ENCODE measurements around the gene SLC29A3. TPM values are rescaled to one million over a fixed set of nuclear protein-coding genes. Genes with fewer than 3 reads are reported as not detected.

SLC29A3 gene
- polyA plus RNA-seq, 1 donor (not counting 4 experiments of a cell fraction or from before 2014, with no cell fraction given) = 0.52 TPM

GRCh38 chr10:71409516-71410104 lies 90.6 kb downstream of the SLC29A3 start:
- Histone ChIP-seq H4K20me1 (ENCODE audit: control insufficient read depth, extremely low read depth, insufficient read depth, low read length) (no peaks in the 10 kb centered on the region), H3K4me3 (ENCODE audit: control insufficient read depth in 2 of 3, extremely low read depth in 1 of 3, insufficient read depth in 2 of 3, low read depth in 1 of 3, low read length in 3 of 3) (no peak overlapping the region), H3K9ac (ENCODE audit: control insufficient read depth, extremely low read depth, insufficient read depth, low read length) (no peak overlapping the region), H3K27ac (ENCODE audit: control insufficient read depth, insufficient read depth, low read length) (no peak overlapping the region), H3K36me3 (ENCODE audit: control insufficient read depth in 2 of 2, extremely low read depth in 1 of 2, insufficient read depth in 2 of 2, low read length in 2 of 2) (no peaks in the 10 kb centered on the region), H3K4me2 (ENCODE audit: control insufficient read depth, extremely low read depth, insufficient read depth, low read depth, low read length) (no peak overlapping the region), H3K9me1 (ENCODE audit: control insufficient read depth, extremely low read depth, insufficient read depth, low read length) (no peaks in the 10 kb centered on the region), H3K9me3 (ENCODE audit: control insufficient read depth, low read depth, low read length) (no peaks in the 10 kb centered on the region), H2AFZ (ENCODE audit: control insufficient read depth, low read length) (no peak overlapping the region), H3K27me3 (ENCODE audit: control insufficient read depth, extremely low read depth, insufficient read depth, low read length) (no peaks in the 10 kb centered on the region), H3K79me2 (ENCODE audit: control insufficient read depth, insufficient read depth, low read length) (no peaks in the 10 kb centered on the region), H3K4me1 (ENCODE audit: control insufficient read depth, extremely low read depth, insufficient read depth, low read length) (no peaks in the 10 kb centered on the region)
- DNase-seq (ENCODE audit: low read depth, low spot score) = no peak
- TF ChIP-seq CTCF (optimal IDR thresholded peaks at IDR 0.05 in 1 of 3, IDR thresholded peaks at IDR 0.05 in 1 of 3, conservative IDR thresholded peaks at IDR 0.05 in 1 of 3; ENCODE audit: extremely low read depth in 1 of 3, insufficient read depth in 2 of 3, low read length in 3 of 3) = no peak
- TF ChIP-seq EZH2 (IDR thresholded peaks at IDR 0.05; ENCODE audit: low read length) = no peak
- FAIRE-seq = no peak
- dilution Hi-C loops (cut with MboI; ENCODE audit: extremely low pct_ligation_motif_present, low sequenced_read_pairs) = no loop called here

Other genes starting within 250 kb of the SLC29A3 start
- gene UNC5B, start 106.7 kb upstream of the SLC29A3 start, polyA plus RNA-seq = 0.96 to 3.1 TPM (median 1.1 TPM) in 3 replicates
- 0.01 TPM in 3 replicates for gene CDH23, start 77.7 kb downstream of the SLC29A3 start, polyA plus RNA-seq